Tongue (tissue), 3 donors: ENCODE data around the gene ABHD11. TPM values are rescaled to one million over a fixed set of nuclear protein-coding genes. Genes with fewer than 3 reads are reported as not detected.

ENCODE experiments used
- DNase-seq: peaks from one replicate; pipeline ENCODE4 v3.0.0-alpha.2; 2015
- small RNA-seq: library from RNA; depleted of rRNA; stranded (forward); fragments of <200 nt; gene quantifications from one replicate; pipeline ENCODE3, GENCODE V24; 2014; ENCODE audit warnings: low replicate concordance
- total RNA-seq: library from RNA; depleted of rRNA; stranded (reverse); fragments of >200 nt; gene quantifications from one replicate; pipeline ENCODE4 v1.2.3, GENCODE V29; 2014

ABHD11 gene
- total RNA-seq, 1 donor from 2014 or later = 19.9 TPM

DNA sequence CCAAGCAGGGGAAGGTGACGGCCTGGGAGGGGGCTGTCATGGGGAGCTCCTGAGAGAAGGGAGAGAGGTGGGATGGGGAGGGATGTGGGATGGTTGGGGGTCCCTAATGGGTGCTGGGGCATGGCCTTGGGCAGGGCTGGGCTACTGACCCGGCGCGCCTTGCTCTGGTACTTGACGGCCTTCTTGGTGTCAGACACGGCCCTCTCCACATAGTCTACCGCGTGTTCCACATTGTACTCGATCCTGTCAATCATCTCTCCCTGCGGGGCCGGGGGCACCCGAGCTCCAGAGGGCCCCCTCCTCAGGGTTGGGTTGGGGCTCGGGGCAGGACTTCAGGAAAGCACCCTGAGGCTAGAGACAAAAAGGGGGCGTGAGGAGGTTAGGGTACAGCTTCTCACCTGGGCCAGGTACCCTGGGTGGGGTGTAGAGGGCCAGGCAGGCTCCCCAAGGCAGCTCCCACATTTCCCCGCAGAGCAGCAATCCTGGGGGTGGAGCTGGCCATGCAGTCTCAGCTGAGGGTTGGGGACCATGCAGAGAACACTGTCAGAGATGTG lies 37.9 kb downstream of the ABHD11 start:
- no peak for DNase-seq

DNA sequence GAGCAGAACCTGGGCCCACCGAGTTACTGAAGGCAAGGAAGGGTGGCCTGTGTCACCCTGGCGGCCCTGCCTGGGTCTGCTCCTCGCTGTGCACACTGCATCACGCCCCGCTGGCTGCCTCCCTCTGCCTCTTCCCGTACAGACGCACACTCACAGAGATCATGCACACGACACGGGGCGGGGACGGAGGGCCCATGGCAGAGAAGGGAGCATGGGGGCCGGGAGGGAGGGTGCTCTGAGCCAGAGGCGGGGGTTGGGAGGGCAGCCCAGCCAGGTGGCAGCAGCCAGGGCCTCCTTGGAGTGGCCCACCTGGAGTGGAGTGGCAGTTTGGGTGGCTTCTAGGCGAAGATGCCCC lies 38.6 kb downstream of the ABHD11 start:
- DNase-seq = no peak

DNA sequence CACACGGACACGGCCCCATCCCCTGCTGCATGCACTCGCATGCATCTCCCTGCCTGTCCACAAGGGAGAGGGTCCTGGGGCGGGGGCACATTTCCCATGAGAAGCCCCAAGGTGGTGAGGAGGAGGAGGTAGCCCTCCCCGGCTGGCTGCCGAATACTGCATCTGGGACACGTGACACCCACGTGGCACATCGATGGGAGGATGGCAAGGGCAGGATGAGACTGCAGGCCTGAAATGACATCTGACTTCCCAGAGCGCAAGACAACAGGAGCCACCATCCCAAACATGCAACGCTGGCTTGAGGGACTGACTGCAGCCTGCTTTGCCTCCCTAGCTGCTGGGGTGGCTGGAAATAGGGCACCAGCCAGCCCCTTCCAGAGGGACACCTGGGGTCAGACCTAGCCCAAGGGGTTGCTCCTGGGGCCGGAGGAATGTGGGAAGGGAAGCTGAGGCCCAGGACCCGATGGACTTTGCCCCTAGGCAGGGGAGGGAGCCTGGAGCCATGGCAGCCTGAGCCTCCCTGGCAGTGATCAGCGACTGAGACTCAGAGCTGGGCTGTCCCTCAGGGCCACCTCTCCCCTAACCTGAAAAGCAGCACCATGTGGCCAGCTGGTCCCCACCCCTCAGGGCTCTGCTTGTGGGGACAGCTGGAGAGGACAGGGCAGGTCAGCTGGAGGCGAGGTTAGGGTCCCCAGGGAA lies 39.1 kb downstream of the ABHD11 start:
- no peak for DNase-seq

DNA sequence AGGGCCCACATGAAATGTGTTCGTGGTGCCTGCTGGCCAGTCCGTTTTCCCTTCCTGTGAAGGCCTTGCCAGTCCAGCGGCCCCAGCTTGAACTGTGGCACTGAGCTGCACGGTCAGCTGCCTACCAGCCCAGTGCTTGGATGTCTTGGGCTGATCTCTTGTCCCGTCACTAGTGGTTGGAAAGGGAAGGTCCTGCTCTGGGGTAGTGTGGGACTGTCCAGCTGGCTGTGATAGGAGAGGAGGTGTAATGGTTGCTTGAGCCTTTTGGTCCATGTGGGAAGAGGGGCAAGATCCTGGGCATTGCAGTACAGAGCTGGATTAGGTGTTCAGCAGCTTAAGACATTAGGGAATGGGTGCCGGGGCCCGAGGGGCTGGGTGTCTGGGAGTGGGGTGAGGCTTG lies 40.2 kb downstream of the ABHD11 start:
- no peak for DNase-seq

DNA sequence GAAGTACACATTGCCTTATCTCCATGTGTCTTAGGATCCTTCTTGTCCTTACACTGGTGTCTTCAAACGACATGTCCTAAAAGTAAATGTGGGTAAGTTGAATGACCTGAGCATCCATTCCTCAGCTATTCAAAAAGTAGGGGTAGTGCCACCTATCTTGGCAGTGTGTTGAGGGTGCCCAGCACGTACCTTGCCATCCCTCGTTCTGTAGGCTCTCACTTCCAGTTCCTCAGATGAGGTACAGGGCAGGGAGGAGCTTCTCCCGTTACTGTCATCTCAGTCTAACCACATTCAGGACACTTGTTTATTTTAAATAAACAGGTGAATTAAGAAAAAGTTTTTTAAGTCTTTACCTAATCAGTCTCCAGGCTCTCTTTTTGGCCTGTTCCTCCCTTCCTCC lies 42.2 kb downstream of the ABHD11 start:
- DNase-seq = no peak

DNA sequence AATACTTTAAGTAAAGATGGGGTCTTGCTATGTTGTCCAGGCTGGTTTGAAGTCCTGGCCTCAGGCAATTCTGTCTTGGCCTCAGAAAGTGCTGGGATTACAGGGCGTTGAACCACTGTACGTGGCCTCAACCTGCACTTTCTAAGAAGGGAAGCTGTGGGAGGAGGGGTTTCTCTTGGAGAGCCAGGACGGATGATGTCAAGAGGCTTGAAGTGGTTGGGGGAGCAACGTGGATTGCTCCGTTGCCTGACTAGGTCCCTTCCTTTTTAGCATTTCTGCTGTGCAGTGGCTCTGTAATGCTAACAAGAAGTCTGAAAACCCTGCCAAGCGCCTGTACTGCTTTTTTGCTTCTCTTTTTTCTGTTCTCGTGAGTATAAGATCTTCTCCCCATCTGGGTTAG lies 48.0 kb downstream of the ABHD11 start:
- no peak for DNase-seq

DNA sequence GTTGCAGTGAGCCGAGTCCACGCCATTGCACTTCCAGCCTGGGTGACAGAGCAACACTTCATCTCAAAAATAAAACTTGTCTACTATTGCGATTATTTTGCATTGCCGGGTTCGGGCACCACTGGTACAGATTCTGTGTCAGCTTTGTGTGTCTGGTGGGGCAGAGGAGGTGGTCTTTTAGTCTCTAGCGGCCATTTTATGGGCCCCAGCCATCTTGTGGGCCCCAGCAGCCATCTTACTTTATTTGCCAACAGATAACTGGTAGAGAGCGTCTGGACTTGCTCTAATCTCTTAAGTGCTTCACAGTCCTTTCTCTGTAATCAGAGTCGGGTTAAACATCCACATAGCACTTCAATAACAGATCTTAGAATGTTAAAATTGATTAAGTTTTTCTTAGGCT lies 50.3 kb downstream of the ABHD11 start:
- DNase-seq = no peak

Small RNA genes within 50 kb of the gene (small RNA-seq; reads per million reads assigned to genes)
- gene MIR4284 (not detected), gene RN7SL265P (not detected)

Other genes starting within 250 kb of the ABHD11 start
- gene BAZ1B, start 216.5 kb downstream of the ABHD11 start, total RNA-seq = 59.1 TPM
- 11.8 TPM for gene BCL7B, start 181.1 kb downstream of the ABHD11 start, total RNA-seq
- gene TBL2, start 160.2 kb downstream of the ABHD11 start, total RNA-seq = 49.1 TPM
- gene MLXIPL, start 114.3 kb downstream of the ABHD11 start, total RNA-seq = 3.4 TPM
- 4.2 TPM for gene VPS37D, start 71.0 kb downstream of the ABHD11 start, total RNA-seq
- gene DNAJC30, start 55.3 kb downstream of the ABHD11 start, total RNA-seq = 1.7 TPM
- gene BUD23, start 55.2 kb downstream of the ABHD11 start, total RNA-seq = 30.1 TPM
- gene STX1A, start 19.1 kb downstream of the ABHD11 start, total RNA-seq = 9.7 TPM
- gene CLDN3, start 31.5 kb upstream of the ABHD11 start, total RNA-seq = 9.9 TPM
- gene CLDN4, start 92.2 kb upstream of the ABHD11 start, total RNA-seq = 24.3 TPM
- gene METTL27, start 103.7 kb upstream of the ABHD11 start, total RNA-seq = 3.6 TPM
- gene TMEM270, start 122.4 kb upstream of the ABHD11 start, total RNA-seq = not detected